ENCODE data around the gene MAPKAP1.

DNA sequence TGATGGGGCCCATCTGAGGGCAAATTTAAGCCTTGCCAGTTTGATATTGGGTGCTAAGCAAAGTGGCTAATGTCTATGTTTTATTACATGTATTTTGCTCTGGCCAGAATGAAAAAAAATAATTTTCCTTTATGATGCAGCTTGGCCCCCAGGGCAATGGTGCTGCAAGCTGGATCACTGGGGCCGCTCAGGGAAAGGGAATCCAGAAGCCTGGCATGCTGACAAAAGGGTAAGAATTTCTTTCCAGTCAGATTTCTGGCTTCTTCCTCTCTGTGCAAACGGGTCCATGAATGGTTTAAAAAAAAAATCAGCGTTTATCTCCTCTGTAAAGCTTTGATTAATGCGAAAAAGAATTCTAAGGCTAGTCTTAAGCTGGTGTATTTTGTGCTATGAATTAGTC is 138.4 kb downstream of the MAPKAP1 start:
- TF ChIP-seq PKNOX1 (IDR thresholded peaks at IDR 0.05) (no peak), BHLHE40 (IDR thresholded peaks at IDR 0.05; ENCODE audit: borderline replicate concordance) (no peak), L3MBTL2 (conservative IDR thresholded peaks at IDR 0.05) (no peak), FOXA1 (IDR thresholded peaks at IDR 0.05) (no peak)

Measured in HEK293T (cell line).